Endothelial cell (in vitro differentiated cells): ENCODE measurements around the gene B3GALNT1. TPM values are rescaled to one million over a fixed set of nuclear protein-coding genes. Genes with fewer than 3 reads are reported as not detected.

Experiments
- DNase-seq: peaks from one replicate; pipeline ENCODE4 v3.0.0; 2021; ENCODE audit warnings: low spot score
- H3K27ac Mint-ChIP-seq: one replicate; pipeline ENCODE4 v1.8.0; 2021; ENCODE audit warnings: mixed read lengths, inconsistent platforms; ENCODE audit not compliant: unreplicated experiment
- H3K27me3 Mint-ChIP-seq: one replicate; pipeline ENCODE4 v1.8.0; 2021; ENCODE audit warnings: mild to moderate bottlenecking, moderate library complexity, mixed read lengths, inconsistent platforms; ENCODE audit not compliant: unreplicated experiment
- H3K36me3 Mint-ChIP-seq: one replicate; pipeline ENCODE4 v1.8.0; 2021; ENCODE audit warnings: mild to moderate bottlenecking, low read depth, mixed read lengths, inconsistent platforms; ENCODE audit not compliant: unreplicated experiment
- H3K4me1 Mint-ChIP-seq: one replicate; pipeline ENCODE4 v1.8.0; 2021; ENCODE audit warnings: mild to moderate bottlenecking, mixed read lengths, inconsistent platforms; ENCODE audit not compliant: unreplicated experiment
- H3K4me3 Mint-ChIP-seq: one replicate; pipeline ENCODE4 v1.8.0; 2021; ENCODE audit warnings: mild to moderate bottlenecking, mixed read lengths, inconsistent platforms; ENCODE audit not compliant: unreplicated experiment
- H3K9me3 Mint-ChIP-seq: one replicate; pipeline ENCODE4 v1.8.0; 2021; ENCODE audit warnings: mixed read lengths, inconsistent platforms; ENCODE audit not compliant: unreplicated experiment
- CTCF ChIP-seq: fragments of 200-600 bp; sonication (generic); IDR thresholded peaks from one replicate; pipeline ENCODE4 v1.5.0; 2021; ENCODE audit warnings: antibody characterized with exemption; ENCODE audit not compliant: unreplicated experiment
- total RNA-seq: library from RNA; stranded (reverse); fragmentation: NEBNext Ultra II Directional; extraction: Animal tissue kit (Norgen Biotek cat#: 25700); gene quantifications from one replicate; pipeline ENCODE4 v1.2.1, GENCODE V29; 2021; ENCODE audit not compliant: unreplicated experiment

B3GALNT1 gene
- total RNA-seq, 1 donor from 2014 or later, result 6.6 TPM

- Mint-ChIP-seq H3K36me3 (no peaks in the 10 kb centered on the region), H3K27me3 (no peaks in the 10 kb centered on the region), H3K4me1 (peaks cover 2% of the 10 kb centered on the region), H3K9me3 (no peaks in the 10 kb centered on the region), H3K27ac (no peak overlapping the region), H3K4me3 (no peak overlapping the region)
- TF ChIP-seq CTCF, result no peak
- no peak for DNase-seq
Measured at GRCh38 chr3:161072211-161072621, 32.9 kb downstream of the B3GALNT1 start.

GRCh38 chr3:161070980-161071663 lies 34.0 kb downstream of the B3GALNT1 start:
- DNase-seq, result no peak
- Mint-ChIP-seq H3K27ac (no peak overlapping the region), H3K4me3 (no peak overlapping the region), H3K27me3 (no peaks in the 10 kb centered on the region), H3K9me3 (no peaks in the 10 kb centered on the region), H3K4me1 (peaks cover 2% of the 10 kb centered on the region), H3K36me3 (no peaks in the 10 kb centered on the region)
- TF ChIP-seq CTCF, result no peak

GRCh38 chr3:161070252-161070930 lies 34.8 kb downstream of the B3GALNT1 start:
- H3K36me3 Mint-ChIP-seq, result no peaks in the 10 kb centered on the region
- no peak overlapping the region for H3K4me3 Mint-ChIP-seq
- no peak overlapping the region for H3K27ac Mint-ChIP-seq
- no peaks in the 10 kb centered on the region for H3K9me3 Mint-ChIP-seq
- TF ChIP-seq CTCF, result no peak
- peaks cover 2% of the 10 kb centered on the region for H3K4me1 Mint-ChIP-seq
- H3K27me3 Mint-ChIP-seq, result no peaks in the 10 kb centered on the region
- DNase-seq, result no peak

- no peaks in the 10 kb centered on the region for H3K36me3 Mint-ChIP-seq
- peaks cover 2% of the 10 kb centered on the region for H3K4me1 Mint-ChIP-seq
- no peak for TF ChIP-seq CTCF
- no peak overlapping the region for H3K4me3 Mint-ChIP-seq
- H3K27ac Mint-ChIP-seq, result no peak overlapping the region
- no peaks in the 10 kb centered on the region for H3K27me3 Mint-ChIP-seq
- DNase-seq, result no peak
- no peaks in the 10 kb centered on the region for H3K9me3 Mint-ChIP-seq
Measured at GRCh38 chr3:161069511-161070251, 35.5 kb downstream of the B3GALNT1 start.
